ENCODE data around the gene PUSL1.
A peak's percentile ranks its signal among the peaks of the same experiment; 100 is the strongest.

PUSL1 gene

DNA sequence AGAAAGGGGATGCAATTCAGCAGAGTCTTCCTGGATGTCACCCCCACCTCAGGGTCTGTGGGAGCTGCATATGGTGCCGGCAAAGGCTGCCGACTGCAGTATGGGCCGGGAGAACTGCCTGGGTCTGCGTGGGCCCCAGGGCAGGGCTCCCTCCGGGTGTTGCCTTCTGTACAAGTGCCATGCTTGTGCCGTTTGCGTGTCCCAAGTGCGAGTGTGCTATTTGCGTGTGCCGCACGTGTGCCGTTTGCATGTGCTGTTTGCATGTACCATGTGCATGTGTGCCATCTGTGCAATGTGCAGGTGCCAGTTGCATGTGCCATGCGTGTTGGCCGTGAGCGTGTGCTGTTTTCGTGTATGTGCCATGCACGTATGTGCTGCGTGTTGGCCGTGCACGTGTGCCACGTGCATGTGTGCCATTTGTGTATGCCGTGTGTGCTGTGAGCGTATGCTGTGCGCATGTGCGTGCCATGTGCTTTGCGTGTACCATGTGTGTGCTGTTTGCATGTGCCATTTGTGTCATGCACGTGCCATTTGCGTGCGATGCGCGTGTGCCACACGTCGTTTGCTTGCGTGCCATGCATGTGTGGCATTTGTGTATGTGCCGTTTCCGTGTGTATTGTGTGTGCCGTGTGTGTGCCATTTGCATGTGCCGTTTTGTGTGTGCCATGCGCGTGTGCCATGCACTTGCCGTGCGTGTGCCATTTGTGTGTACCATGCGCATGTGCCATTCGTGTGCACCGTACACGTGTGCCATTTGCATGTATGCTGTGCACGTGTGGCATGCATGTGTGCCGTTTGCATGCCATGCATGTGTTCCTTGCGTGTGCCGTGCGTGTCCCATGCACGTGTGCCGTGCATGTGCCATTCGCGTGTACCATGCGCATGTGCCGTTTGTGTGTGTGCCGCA, 21.2 kb downstream of the PUSL1 start:
- peak overlapping the region; percentile 42 for H3K27ac ChIP-seq
- TF ChIP-seq, protein P1, sequence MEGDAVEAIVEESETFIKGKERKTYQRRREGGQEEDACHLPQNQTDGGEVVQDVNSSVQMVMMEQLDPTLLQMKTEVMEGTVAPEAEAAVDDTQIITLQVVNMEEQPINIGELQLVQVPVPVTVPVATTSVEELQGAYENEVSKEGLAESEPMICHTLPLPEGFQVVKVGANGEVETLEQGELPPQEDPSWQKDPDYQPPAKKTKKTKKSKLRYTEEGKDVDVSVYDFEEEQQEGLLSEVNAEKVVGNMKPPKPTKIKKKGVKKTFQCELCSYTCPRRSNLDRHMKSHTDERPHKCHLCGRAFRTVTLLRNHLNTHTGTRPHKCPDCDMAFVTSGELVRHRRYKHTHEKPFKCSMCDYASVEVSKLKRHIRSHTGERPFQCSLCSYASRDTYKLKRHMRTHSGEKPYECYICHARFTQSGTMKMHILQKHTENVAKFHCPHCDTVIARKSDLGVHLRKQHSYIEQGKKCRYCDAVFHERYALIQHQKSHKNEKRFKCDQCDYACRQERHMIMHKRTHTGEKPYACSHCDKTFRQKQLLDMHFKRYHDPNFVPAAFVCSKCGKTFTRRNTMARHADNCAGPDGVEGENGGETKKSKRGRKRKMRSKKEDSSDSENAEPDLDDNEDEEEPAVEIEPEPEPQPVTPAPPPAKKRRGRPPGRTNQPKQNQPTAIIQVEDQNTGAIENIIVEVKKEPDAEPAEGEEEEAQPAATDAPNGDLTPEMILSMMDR (IDR thresholded peaks at IDR 0.05) = no peak
- TF ChIP-seq ZFX (IDR thresholded peaks at IDR 0.05; ENCODE audit: borderline replicate concordance) = no peak

DNA sequence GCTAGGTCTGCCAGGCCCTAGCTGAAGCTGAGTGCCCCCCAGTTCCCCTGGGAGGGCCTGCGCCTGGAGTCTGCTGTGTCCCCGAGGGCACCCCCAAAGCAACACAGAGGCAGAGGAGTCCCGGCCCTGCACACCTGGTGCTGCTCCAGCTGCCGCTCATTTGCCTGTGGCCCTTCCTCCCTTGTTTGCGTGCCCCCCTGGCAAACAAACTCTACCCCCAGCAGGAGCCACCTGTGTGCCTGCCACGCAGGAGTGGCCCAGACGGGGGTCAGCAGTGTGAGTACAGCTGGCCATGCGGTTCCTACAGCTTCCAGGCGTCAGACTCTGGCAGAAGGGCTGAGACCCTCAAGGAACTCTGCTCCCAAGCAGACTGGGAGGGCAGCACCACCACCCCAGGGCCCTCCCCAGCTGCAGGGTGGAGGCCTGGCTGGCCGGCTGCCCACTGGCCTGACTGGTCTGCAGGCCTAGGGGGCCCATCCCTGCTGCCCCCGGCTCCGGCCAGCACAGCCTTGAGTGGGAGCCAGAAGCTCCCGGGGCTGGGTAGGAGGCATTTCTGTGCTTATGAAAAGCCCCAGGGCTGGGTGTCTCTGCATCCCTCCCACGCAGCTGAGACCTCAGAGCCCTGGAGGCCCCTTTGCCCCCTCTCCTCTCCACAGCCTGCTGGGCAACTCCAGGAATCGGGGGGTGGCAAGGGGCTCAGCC, 22.1 kb downstream of the PUSL1 start:
- TF ChIP-seq, protein P1 (IDR thresholded peaks at IDR 0.05) = no peak
- TF ChIP-seq ZFX (IDR thresholded peaks at IDR 0.05; ENCODE audit: borderline replicate concordance) = no peak
- no peak overlapping the region for H3K27ac ChIP-seq

DNA sequence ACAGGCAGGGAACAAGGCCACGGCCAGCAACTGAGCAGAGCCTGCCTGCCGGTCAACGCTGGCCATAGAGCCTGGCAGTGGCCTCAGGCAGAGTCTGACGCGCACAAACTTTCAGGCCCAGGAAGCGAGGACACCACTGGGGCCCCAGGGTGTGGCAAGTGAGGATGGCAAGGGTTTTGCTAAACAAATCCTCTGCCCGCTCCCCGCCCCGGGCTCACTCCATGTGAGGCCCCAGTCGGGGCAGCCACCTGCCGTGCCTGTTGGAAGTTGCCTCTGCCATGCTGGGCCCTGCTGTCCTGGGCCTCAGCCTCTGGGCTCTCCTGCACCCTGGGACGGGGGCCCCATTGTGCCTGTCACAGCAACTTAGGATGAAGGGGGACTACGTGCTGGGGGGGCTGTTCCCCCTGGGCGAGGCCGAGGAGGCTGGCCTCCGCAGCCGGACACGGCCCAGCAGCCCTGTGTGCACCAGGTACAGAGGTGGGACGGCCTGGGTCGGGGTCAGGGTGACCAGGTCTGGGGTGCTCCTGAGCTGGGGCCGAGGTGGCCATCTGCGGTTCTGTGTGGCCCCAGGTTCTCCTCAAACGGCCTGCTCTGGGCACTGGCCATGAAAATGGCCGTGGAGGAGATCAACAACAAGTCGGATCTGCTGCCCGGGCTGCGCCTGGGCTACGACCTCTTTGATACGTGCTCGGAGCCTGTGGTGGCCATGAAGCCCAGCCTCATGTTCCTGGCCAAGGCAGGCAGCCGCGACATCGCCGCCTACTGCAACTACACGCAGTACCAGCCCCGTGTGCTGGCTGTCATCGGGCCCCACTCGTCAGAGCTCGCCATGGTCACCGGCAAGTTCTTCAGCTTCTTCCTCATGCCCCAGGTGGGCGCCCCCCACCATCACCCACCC, 22.9 kb downstream of the PUSL1 start, which contains the start of gene TAS1R3:
Gene TAS1R3, plus strand, starts transcription at position 213 of the 898 bp plus-strand sequence. Its CDS starts 66 bp downstream, at position 279.
- peak within 1 kb of the TSS; percentile 75 for H3K27ac ChIP-seq
- TF ChIP-seq, protein P1 (IDR thresholded peaks at IDR 0.05) = peak; percentile 18; the same call in 1 of the 2 replicates
- no peak for TF ChIP-seq ZFX (IDR thresholded peaks at IDR 0.05; ENCODE audit: borderline replicate concordance)

DNA sequence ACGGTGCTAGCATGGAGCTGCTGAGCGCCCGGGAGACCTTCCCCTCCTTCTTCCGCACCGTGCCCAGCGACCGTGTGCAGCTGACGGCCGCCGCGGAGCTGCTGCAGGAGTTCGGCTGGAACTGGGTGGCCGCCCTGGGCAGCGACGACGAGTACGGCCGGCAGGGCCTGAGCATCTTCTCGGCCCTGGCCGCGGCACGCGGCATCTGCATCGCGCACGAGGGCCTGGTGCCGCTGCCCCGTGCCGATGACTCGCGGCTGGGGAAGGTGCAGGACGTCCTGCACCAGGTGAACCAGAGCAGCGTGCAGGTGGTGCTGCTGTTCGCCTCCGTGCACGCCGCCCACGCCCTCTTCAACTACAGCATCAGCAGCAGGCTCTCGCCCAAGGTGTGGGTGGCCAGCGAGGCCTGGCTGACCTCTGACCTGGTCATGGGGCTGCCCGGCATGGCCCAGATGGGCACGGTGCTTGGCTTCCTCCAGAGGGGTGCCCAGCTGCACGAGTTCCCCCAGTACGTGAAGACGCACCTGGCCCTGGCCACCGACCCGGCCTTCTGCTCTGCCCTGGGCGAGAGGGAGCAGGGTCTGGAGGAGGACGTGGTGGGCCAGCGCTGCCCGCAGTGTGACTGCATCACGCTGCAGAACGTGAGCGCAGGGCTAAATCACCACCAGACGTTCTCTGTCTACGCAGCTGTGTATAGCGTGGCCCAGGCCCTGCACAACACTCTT, 23.8 kb downstream of the PUSL1 start:
- peak overlapping the region; percentile 75 for H3K27ac ChIP-seq
- no peak for TF ChIP-seq ZFX (IDR thresholded peaks at IDR 0.05; ENCODE audit: borderline replicate concordance)
- TF ChIP-seq, protein P1 (IDR thresholded peaks at IDR 0.05) = no peak

GRCh38 chr1:1332774-1333480, 24.5 kb downstream of the PUSL1 start:
- TF ChIP-seq, protein P1 (IDR thresholded peaks at IDR 0.05) = no peak
- no peak for TF ChIP-seq ZFX (IDR thresholded peaks at IDR 0.05; ENCODE audit: borderline replicate concordance)
- H3K27ac ChIP-seq = peak overlapping the region; percentile 75
